ENCODE data around the gene ATP11A.

DNA sequence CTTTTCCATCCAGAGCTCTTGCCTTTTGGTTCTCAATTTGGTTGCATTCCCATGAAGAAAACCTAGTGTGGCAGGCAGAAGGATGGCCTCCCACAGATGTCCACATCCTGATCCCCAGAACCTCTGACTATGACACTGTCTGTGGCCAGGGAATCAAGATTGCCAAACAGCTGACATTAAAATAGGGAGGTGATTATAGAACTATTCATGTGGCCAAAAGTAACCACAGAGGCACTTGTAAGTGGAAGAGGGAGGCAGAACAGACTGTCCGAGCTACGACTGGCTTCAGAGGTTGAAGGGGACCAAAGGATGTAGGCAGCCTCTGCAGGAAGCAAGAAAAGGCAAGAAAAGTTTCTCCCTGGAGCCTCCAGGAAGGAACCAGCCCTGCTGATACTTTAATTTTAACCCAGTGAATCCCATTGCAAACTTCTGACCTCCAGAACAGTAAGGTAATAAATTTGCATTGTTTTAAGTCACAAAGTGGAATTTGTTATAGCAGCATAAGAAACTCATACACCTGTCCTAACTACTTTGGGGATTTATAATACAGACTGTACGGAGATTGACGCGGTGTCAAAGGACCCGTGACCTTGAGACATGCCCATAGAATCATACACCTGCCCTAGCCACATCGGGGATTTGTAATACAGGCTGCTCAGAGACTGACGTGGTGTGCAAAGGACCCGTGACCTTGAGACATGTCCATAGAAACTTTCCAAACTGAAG lies 106.5 kb downstream of the ATP11A start:
- TF ChIP-seq POLR2A (IDR thresholded peaks at IDR 0.05), result no peak
- TF ChIP-seq, protein P1, sequence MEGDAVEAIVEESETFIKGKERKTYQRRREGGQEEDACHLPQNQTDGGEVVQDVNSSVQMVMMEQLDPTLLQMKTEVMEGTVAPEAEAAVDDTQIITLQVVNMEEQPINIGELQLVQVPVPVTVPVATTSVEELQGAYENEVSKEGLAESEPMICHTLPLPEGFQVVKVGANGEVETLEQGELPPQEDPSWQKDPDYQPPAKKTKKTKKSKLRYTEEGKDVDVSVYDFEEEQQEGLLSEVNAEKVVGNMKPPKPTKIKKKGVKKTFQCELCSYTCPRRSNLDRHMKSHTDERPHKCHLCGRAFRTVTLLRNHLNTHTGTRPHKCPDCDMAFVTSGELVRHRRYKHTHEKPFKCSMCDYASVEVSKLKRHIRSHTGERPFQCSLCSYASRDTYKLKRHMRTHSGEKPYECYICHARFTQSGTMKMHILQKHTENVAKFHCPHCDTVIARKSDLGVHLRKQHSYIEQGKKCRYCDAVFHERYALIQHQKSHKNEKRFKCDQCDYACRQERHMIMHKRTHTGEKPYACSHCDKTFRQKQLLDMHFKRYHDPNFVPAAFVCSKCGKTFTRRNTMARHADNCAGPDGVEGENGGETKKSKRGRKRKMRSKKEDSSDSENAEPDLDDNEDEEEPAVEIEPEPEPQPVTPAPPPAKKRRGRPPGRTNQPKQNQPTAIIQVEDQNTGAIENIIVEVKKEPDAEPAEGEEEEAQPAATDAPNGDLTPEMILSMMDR (IDR thresholded peaks at IDR 0.05), result no peak
